GM10248 (cell line): ENCODE data around the gene UBL7.
A peak's percentile ranks its signal among the peaks of the same experiment; 100 is the strongest.

Experiments
- CTCF ChIA-PET: fragments of 300-600 bp; sonication (Branson Sonifier 250); formaldehyde crosslinking; extraction: SDS; loops from one replicate; lab custom pipeline; 2021; ENCODE audit warnings: antibody characterized with exemption; lab: Yijun Ruan, JAX
- POLR2A ChIA-PET: fragments of 350-650 bp; sonication (Branson Sonifier 250); formaldehyde crosslinking; extraction: SDS; loops from one replicate; lab custom pipeline; 2020; ENCODE audit warnings: antibody characterized with exemption; lab: Yijun Ruan, JAX
- DNase-seq: peaks from one replicate; pipeline ENCODE4 v3.0.0; 2012; ENCODE audit errors: extremely low spot score
- CTCF ChIP-seq: IDR thresholded peaks from 2 replicates; pipeline ENCODE4 v1.5.1; 2012; ENCODE audit warnings: mild to moderate bottlenecking, low read depth; ENCODE audit errors: extremely low read depth, missing control alignments, control extremely low read depth

UBL7 gene

GRCh38 chr15:74434263-74435136 lies 26.5 kb downstream of the UBL7 start:
- ChIA-PET POLR2A (interaction anchor here (0.6 to 1.9 kb wide), 5 partner anchors 25 to 213 kb away, joined by 3 to 8 read pairs (median 5); no protein-coding TSS in a partner anchor), CTCF (interaction anchor here (0.6 to 33.1 kb wide), 5 partner anchors 15 to 58 kb away, joined by 3 to 827 read pairs (median 5); partner anchors contain the start of gene CYP11A1)
- TF ChIP-seq CTCF = no peak
- DNase-seq = no peak

DNA sequence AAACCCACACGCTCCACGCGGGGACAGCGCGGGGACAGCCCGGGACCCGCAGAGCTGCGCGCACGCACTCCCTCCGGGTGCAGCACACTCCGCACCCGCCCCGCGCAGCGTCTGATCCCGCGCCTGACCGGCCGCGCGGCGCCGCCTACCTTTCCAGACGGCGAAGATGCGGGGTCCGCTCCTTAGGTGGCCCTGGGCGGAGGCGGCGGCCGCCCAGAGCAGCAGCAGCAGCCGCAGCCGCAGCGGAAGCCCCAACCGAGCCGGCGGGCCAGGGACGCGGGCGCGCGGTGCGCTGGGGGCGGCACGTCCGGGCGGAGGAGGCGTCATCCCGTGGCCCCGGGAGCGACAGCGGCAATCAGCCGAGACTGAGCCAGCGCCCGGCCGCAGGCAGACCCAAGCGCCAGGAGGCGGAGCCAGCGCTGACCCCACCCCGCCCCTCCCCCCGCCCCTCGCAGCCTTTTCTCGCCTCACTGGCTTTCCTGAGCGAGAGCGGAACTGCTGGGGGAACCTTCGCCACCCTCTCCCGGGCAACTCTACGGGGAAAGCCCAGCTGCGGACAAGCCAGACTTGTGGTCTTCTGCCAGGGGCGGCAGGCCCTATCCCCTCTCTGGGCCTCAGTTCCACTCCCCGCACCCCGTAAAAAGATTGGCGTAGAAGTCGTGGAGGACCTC lies 27.2 kb downstream of the UBL7 start, which contains the start of gene SEMA7A:
TSS of gene SEMA7A (minus strand) at position 367 of the 671 bp plus-strand sequence. CDS start at position 327, 40 bp downstream.
- POLR2A ChIA-PET = interaction anchor here (0.6 to 1.9 kb wide), 3 partner anchors 24 to 37 kb away, joined by 3 to 7 read pairs (median 5); no protein-coding TSS in a partner anchor
- peak; percentile 97 for DNase-seq
- no peak for TF ChIP-seq CTCF
- CTCF ChIA-PET = interaction anchor here (0.6 to 33.1 kb wide), 5 partner anchors 15 to 57 kb away, joined by 3 to 827 read pairs (median 5); partner anchors contain the start of gene CYP11A1

DNA sequence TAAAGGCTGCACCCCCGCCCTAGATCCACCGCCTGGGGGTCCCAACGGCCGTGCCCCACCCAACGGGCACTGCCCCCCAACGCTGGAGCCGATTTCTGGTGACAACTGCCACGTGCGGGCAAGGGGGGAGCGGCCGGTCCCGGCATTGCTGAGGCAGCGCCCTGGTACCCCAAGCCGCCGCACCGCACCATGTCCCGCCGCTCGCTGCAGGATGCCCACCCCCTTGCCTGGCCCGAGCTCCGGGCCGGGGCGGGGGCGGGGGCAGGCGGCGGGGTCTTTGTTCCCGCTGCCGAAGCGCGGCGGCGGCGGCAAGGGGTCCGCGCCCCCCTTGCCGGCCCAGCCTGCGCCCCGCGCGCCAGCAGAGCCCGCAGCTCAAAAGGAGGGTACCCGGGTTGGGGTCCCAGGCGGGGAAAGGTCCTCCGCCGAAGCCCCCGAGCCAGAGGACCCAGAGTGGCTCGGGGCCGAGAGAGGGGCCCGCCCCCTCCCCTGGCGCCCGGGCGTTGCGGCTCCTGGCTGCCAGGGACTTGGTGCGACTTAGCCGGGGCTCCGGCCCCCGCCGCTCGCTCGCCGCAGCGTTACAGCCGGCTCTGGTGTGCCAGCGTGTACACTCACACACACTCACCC lies 27.9 kb downstream of the UBL7 start:
- ChIA-PET POLR2A (interaction anchor here (1.9 kb wide), 1 partner anchor 30 kb away, joined by 7 read pairs; no protein-coding TSS in a partner anchor), CTCF (interaction anchor here (1.4 to 33.1 kb wide), 3 partner anchors 18 to 57 kb away, joined by 5 to 827 read pairs (median 160); partner anchors contain the start of gene CYP11A1)
- no peak for DNase-seq
- no peak for TF ChIP-seq CTCF

GRCh38 chr15:74432271-74432967 lies 28.5 kb downstream of the UBL7 start:
- ChIA-PET CTCF (interaction anchor here (0.6 to 33.1 kb wide), 4 partner anchors 9 to 57 kb away, joined by 3 to 827 read pairs (median 82); partner anchors contain the start of gene CYP11A1), POLR2A (interaction anchor here (1.8 to 4.9 kb wide), 3 partner anchors 29 to 32 kb away, joined by 7 to 29 read pairs (median 7); no protein-coding TSS in a partner anchor)
- no peak for TF ChIP-seq CTCF
- no peak for DNase-seq

DNA sequence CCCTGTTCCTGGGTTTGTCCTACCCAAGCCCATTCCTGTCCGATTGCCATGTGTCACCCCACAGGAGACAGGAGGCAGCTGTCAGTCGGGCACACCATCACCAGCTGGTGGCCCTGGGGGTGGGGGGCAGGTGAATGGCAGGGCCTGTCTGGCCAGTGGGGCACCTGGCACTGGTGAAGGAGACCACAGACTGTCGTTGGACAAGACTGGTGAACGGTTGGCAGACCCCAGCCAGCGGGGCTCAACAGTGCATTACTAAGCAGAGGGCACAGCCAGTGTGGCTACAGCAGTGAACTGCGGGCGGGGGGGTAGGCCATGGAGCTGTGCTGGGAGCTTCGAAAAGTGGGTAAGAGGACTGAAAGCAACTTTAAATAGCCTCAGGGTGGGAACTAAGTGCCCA lies 29.3 kb downstream of the UBL7 start:
- TF ChIP-seq CTCF = no peak
- no peak for DNase-seq
- POLR2A ChIA-PET = interaction anchor here (0.8 to 4.9 kb wide), 5 partner anchors 13 to 35 kb away, joined by 4 to 29 read pairs (median 6); no protein-coding TSS in a partner anchor
- CTCF ChIA-PET = interaction anchor here (1.0 to 33.1 kb wide), 6 partner anchors 9 to 55 kb away, joined by 3 to 827 read pairs (median 9); partner anchors contain the start of genes CYP11A1 and UBL7
